Adrenal gland (tissue), 12 donors: ENCODE results near the gene PTPN3. TPM values are rescaled to one million over a fixed set of nuclear protein-coding genes. Genes with fewer than 3 reads are reported as not detected.
A peak's percentile ranks its signal among the peaks of the same experiment; 100 is the strongest.

Experiments used
- DNase-seq, 7 donors: peaks; one replicate each; pipeline ENCODE4 v3.0.0-alpha.2; 2019 to 2020
- H3K27ac ChIP-seq, 5 donors: fragments of 200-600 bp; sonication (generic) in 4 of 5; 1 replicate in 3 of 5; 2 replicates in 2 of 5; pipeline versions ENCODE4 v1.5.1 to v1.8.0; 2016 to 2020; ENCODE audit warnings: mild to moderate bottlenecking in 1 of 5
- H3K27me3 ChIP-seq: fragments of 200-600 bp; 2 replicates; pipeline ENCODE4 v1.8.0; 2021
- H3K36me3 ChIP-seq, 2 donors: fragments of 200-600 bp; replicated peaks in 1 of 2; 1 replicate in 1 of 2; 2 replicates in 1 of 2; pipeline versions ENCODE4 v1.5.1 to v1.8.0; 2018 to 2022
- H3K4me1 ChIP-seq, 2 donors: fragments of 200-600 bp; replicated peaks in 1 of 2; 1 replicate in 1 of 2; 2 replicates in 1 of 2; pipeline versions ENCODE4 v1.5.1 to v1.8.0; 2018 to 2021
- H3K4me3 ChIP-seq, 4 donors: fragments of 200-600 bp; sonication (generic) in 3 of 4; one replicate each; pipeline ENCODE4 v1.5.1; 2016 to 2018
- H3K9me3 ChIP-seq, 3 donors: fragments of 200-600 bp; sonication (generic) in 1 of 3; replicated peaks in 1 of 3; 1 replicate in 2 of 3; 2 replicates in 1 of 3; pipeline versions ENCODE4 v1.5.1 to v1.8.0; 2016 to 2021
- CTCF ChIP-seq, 6 experiments: fragments of 450-650 bp in 4 of 6; fragments of 200-600 bp in 2 of 6; sonication (generic) in 1 of 6; IDR thresholded peaks; 1 replicate in 5 of 6; 2 replicates in 1 of 6; pipeline versions ENCODE4 v1.5.1 to v1.8.0; 2016 to 2021; ENCODE audit warnings: antibody characterized with exemption in 6 of 6, mild to moderate bottlenecking in 2 of 6, moderate library complexity in 1 of 6
- POLR2A ChIP-seq, 2 donors: fragments of 450-650 bp; IDR thresholded peaks; one replicate each; pipeline ENCODE4 v1.6.1; 2017; ENCODE audit warnings: antibody characterized with exemption in 2 of 2, mild to moderate bottlenecking in 2 of 2, moderate library complexity in 1 of 2
- WGBS, 4 donors: extraction: QIAGEN DNeasy Blood & Tissue Kit in 2 of 4; methylation state at CpG; one replicate each; pipeline versions ENCODE4 v1.1.5 to v1.1.7; 2013 to 2017; 5-methylcytosine and 5-hydroxymethylcytosine counted together
- intact Hi-C, 2 donors: fragments of 100-400 bp; cut with DNase I; formaldehyde crosslinking; loops; one replicate each; pipeline versions ENCODE4 v1.14.1 to v1.15.0; 2022 to 2023
- polyA plus RNA-seq, 3 donors: library from polyadenylated mRNA; stranded (reverse); fragments of 200-250 nt in 2 of 3; fragments of 350-450 nt in 1 of 3; fragmentation: Illumina TruSeq in 1 of 3; extraction: RNeasy Lipid Tissue Mini Kit (QIAGEN cat#74804) in 1 of 3; gene quantifications; one replicate each; pipeline ENCODE4 v1.2.3, GENCODE V29; 2013 to 2014
- total RNA-seq, 9 donors: library from RNA; depleted of rRNA in 4 of 9; stranded (reverse); fragments of >200 nt in 4 of 9; fragments of 120-200 nt in 1 of 9; fragmentation: NEBNext Ultra II Directional in 1 of 9; extraction: Animal tissue kit (Norgen Biotek cat#: 25700) in 1 of 9; gene quantifications; one replicate each; pipeline versions ENCODE4 v1.1.0 to v1.2.4, GENCODE V29; 2013 to 2023
- donor health status: healthy with polysubstance abuse.
- donor health status: Bipolar disorder and iron deficiency.
- donor health status: DM: yes; HTN: yes; CAD: no.
- donor health status: DM: no; HTN: no; CAD: no.
- donor health status: DM: no; HTN: no; CAD: no.
- donor health status: DM: yes; HTN: yes; CAD: no.

The PTPN3 gene
- total and polyA plus RNA-seq, 12 donors, result 1.6 to 6.1 (median 3.0) TPM

DNA sequence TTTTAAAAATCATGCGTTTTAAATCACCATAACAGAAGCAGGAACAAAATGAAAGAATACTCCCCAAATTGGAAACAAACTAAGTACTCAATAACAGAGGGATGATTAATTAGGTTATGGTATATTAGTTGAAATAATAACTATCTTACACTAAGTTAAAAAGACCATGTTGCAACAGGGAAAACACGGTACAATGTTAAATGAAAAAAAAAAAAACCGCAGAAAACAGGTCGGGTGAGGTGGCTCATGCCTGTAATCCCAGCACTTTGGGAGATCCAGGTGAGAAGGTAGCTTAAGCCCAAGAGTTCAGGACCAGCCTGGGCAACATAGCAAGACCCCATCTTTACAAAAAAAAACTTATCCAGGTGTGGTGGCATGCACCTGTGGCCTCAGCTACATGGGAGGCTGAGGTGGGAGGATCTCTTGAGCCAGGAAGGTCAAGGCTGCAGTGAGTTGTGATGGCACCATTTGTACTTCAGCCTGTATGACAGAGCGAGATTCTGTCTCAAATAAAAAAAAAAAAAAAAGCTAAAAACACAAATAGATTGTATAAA lies 2.4 kb upstream of the PTPN3 start:
- TF ChIP-seq CTCF (IDR thresholded peaks at IDR 0.05), result no peak
- no peak for TF ChIP-seq POLR2A (IDR thresholded peaks at IDR 0.05)
- Histone ChIP-seq H3K4me3 (no peak overlapping the region), H3K36me3 (no peaks in the 10 kb centered on the region), H3K4me1 (peaks cover 0 to 10% of the 10 kb centered on the region in 2 donors), H3K27me3 (peaks cover 17% of the 10 kb centered on the region), H3K9me3 (no peaks in the 10 kb centered on the region), H3K27ac (no peak overlapping the region)
- DNase-seq, result no peak
- intact Hi-C loops, result no loop called here
- 70 to 83% (median 77%) methylated on average over 5 of the region's 5 CpGs for WGBS, 4 donors

- peaks cover 21% of the 10 kb centered on the region for H3K27me3 ChIP-seq
- 5 to 21% (median 10%) methylated on average over 14 to 56 of the region's 56 CpGs for WGBS, 4 donors
- peaks cover 0 to 10% of the 10 kb centered on the region in 2 donors for H3K4me1 ChIP-seq
- no peaks in the 10 kb centered on the region for H3K36me3 ChIP-seq
- intact Hi-C loops, result no loop called here
- no peak overlapping the region for H3K27ac ChIP-seq
- TF ChIP-seq POLR2A (IDR thresholded peaks at IDR 0.05) (no peak), CTCF (IDR thresholded peaks at IDR 0.05) (no peak)
- H3K9me3 ChIP-seq, result no peaks in the 10 kb centered on the region
- peak overlapping the region in 1 of 4 donors; percentile 43 for H3K4me3 ChIP-seq
- peak in 4 of 7 donors; percentile 29 to 46 (median 35) for DNase-seq
Measured at GRCh38 chr9:109499631-109500410, 1.7 kb upstream of the PTPN3 start.

GRCh38 chr9:109499093-109499630 lies 1.1 kb upstream of the PTPN3 start:
- H3K27ac ChIP-seq, result no peak overlapping the region
- WGBS, 4 donors, result 42 to 57% (median 47%) methylated on average over 12 of the region's 12 CpGs
- H3K4me3 ChIP-seq, result peak overlapping the region in 1 of 4 donors; percentile 43
- TF ChIP-seq POLR2A (IDR thresholded peaks at IDR 0.05), result no peak
- no peak for TF ChIP-seq CTCF (IDR thresholded peaks at IDR 0.05)
- H3K27me3 ChIP-seq, result peaks cover 26% of the 10 kb centered on the region
- no peak for DNase-seq
- H3K4me1 ChIP-seq, result peaks cover 0 to 10% of the 10 kb centered on the region in 2 donors
- H3K36me3 ChIP-seq, result no peaks in the 10 kb centered on the region
- H3K9me3 ChIP-seq, result no peaks in the 10 kb centered on the region
- intact Hi-C loops, result no loop called here
